KOPT-K1 (cell line): ENCODE data around the gene PDK4.

ENCODE experiments used
- H3K27ac ChIP-seq: fragments of 200-600 bp; sonication (generic); 2 replicates; pipeline ENCODE4 v1.5.1; 2016; ENCODE audit warnings: antibody characterized with exemption, mild to moderate bottlenecking, low read depth, low read length; ENCODE audit not compliant: poor library complexity, severe bottlenecking
- H3K36me3 ChIP-seq: fragments of 200-600 bp; sonication (generic); 2 replicates; pipeline ENCODE4 v1.5.1; 2017; ENCODE audit warnings: antibody characterized with exemption, mild to moderate bottlenecking, low read length, moderate library complexity; ENCODE audit not compliant: insufficient read depth
- H3K9me3 ChIP-seq: fragments of 200-600 bp; sonication (generic); 2 replicates; pipeline ENCODE4 v1.5.1; 2017; ENCODE audit warnings: antibody characterized with exemption, low read length, mild to moderate bottlenecking; ENCODE audit not compliant: insufficient read depth, poor library complexity, severe bottlenecking

PDK4 gene

GRCh38 chr7:95596198-95597063 is at the start of gene PDK4:
PDK4 (minus strand) TSS chr7:95596516; CDS start chr7:95596293, 223 bp downstream.
- H3K36me3 ChIP-seq: no peaks in the 10 kb centered on the region
- no peak within 1 kb of the TSS for H3K27ac ChIP-seq
- H3K9me3 ChIP-seq: no peaks in the 10 kb centered on the region

DNA sequence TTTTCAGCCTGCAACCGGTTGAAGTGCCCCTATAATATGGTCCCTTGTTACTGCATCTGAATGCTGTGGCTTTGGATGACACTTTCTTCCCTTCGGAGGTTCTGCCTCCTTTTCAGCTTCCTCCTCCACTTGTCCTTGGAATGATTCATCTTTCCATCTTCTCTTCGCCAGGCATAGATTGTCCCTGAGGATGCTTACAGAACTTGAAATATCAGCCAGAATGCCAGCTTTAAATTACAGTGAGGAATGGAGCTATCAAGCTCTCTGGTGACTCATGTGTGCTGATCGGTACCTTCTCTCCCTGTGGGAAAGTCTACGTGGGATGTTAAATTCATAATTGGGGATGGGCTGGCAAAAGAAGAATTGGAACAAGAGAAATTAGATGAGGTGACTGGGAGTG is 45.9 kb upstream of the PDK4 start:
- H3K36me3 ChIP-seq: no peaks in the 10 kb centered on the region
- no peaks in the 10 kb centered on the region for H3K9me3 ChIP-seq
- H3K27ac ChIP-seq: no peak overlapping the region

DNA sequence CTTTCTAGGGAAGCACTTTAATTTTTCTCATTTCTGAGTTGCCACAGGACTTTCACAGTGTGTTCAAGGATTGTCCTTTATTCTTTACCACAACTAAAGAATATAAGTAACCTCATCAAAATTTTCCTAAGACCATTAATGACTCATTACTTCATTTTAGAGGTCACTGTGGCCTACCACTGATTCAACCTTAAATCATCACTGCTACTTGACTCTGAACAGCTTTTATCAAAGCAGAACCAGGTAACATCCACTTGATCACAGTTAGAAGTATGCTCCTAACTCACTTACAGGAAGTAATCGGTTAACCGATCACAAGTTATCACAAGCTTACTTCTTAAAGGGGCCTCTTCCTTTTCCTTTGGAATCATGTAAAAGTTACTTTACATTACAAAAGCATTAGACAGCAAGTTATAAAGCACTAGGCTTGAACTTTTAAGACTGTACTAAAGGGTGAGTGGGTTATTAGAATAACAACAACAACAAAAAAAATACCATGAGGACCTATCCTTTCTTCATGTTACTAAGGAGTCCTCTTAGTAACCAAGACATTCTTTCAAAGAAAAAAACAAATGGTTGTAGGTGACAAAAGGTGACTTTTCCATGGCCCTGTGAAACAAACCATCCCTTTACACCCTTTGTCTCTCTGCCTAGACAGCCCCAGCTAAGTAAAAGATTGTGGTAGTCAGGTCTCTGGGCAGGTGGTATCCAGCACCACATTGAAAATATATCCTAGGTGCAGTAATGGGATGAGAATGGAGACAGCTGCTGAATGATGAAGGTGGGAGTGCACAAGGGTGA is 40.0 kb upstream of the PDK4 start:
- no peaks in the 10 kb centered on the region for H3K36me3 ChIP-seq
- no peaks in the 10 kb centered on the region for H3K9me3 ChIP-seq
- H3K27ac ChIP-seq: no peak overlapping the region

DNA sequence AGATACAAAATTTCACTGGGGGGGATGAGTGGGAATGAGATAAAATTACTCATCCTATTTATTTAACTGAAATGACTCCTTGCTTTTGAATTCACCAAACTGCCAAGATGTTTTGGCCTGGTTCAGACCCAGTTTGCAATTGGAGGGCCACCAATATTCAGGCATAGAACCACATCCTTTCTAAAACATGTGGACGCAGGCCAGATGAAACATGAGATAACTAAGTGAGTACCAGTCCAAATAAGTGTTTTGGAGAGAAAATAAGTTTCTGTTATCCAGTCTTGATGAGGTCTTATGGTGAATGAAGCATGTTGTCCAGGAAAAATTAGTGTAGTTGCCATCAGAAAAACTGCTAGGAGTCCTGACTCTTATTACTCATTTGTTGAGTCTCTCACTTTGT is 36.3 kb upstream of the PDK4 start:
- Histone ChIP-seq H3K36me3 (no peaks in the 10 kb centered on the region), H3K9me3 (no peaks in the 10 kb centered on the region), H3K27ac (no peak overlapping the region)

DNA sequence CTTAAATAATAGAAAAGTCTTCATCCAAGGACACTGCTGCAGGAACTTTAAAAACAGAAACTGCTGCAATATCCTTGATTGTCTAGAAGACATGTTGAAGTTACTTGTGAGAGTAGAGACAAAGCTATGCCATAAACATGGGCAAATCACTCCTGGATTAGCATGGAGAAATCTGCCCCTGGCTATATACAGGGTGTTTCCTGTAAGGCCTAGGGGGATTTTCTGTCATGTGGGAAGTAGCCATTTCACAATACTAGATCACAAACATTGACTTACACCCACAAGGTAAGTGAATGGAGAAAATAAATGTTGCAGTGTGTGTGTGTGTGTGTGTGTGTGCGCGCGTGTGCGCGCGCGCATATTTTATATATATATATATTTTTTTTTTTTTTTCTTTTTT is 35.2 kb upstream of the PDK4 start:
- Histone ChIP-seq H3K9me3 (no peaks in the 10 kb centered on the region), H3K27ac (no peak overlapping the region), H3K36me3 (no peaks in the 10 kb centered on the region)

DNA sequence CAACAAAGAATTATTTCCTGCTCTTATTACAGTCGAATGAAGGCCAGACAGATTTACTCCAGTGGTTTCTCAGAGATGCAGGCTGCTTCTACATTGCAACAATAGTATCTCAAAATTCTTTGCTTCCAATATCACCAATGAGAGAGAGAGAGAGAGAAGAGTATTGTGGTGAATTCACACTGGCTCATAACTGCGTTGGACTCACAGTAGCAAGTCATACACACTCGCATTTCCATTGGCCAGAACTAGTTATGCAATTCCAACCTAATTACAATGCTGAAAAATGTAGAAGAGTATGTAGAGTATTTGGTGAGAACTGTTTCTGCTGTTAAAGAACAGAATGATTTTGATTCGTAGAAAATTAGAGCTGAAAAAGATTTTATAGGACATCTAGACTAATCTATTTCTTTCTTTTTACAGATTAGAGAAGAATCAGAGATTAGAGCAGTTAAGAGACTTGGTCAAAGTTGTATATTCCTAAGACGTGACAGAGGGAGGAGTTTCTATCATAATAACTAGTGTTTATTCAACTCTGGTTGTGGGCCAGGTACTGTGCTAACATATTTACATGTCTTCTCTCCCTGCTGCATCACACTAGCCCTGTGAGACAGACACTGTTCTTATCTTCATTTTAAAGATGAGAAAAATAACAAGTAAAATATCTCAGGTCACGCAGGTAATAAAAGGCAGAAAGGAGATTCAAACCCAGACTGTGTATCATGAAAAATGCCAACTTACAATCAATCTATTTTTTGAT is 34.6 kb upstream of the PDK4 start:
- no peaks in the 10 kb centered on the region for H3K36me3 ChIP-seq
- H3K9me3 ChIP-seq: no peaks in the 10 kb centered on the region
- no peak overlapping the region for H3K27ac ChIP-seq

DNA sequence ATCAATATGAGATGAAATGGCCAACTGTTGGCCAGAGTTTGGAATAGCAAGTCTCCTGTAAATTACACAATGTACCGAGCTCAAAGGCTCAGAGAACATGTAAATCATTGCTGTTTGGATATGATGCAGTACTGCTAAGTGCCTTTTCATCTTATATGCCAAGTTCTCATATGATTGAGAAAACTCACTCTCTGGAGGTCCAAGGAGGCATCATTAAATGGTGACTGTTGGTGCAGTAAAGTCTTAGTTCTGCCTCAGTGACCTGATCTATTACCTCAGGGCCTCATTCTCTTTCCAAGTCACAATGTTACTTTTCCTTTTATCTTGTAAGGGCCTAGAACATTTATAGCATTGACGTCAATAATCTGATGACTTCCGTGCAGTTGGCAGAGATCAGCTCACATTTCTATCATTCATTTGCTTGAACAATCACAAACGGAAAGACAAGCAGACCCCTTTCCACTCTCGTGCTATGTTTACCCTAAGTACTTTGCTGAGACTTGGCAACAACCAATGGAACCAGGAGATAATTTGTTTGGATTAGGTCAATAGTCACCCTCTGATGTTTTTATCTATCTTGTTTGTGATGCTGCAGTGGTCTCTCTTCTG is 32.6 kb upstream of the PDK4 start:
- Histone ChIP-seq H3K36me3 (no peaks in the 10 kb centered on the region), H3K27ac (no peak overlapping the region), H3K9me3 (no peaks in the 10 kb centered on the region)

DNA sequence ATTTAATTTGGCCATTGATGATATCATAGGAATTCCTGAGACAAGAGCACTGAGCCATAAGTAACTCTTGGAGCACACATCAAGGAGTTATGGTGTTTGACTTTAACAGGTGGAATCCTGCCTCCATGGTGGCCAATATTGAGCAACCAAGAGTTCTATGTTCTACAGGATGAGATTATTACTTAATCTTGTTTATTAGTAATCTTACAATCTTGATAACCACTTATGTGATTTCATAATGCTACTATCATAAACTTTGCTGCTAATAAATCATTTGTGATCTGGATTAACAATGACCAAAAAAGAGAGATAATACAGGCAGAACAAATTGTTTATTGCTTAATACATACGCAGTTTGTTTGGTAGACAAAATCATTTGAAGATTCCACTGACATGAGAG is 27.5 kb upstream of the PDK4 start:
- no peak overlapping the region for H3K27ac ChIP-seq
- H3K9me3 ChIP-seq: no peaks in the 10 kb centered on the region
- no peaks in the 10 kb centered on the region for H3K36me3 ChIP-seq

GRCh38 chr7:95622859-95623258 is 26.5 kb upstream of the PDK4 start:
- Histone ChIP-seq H3K27ac (no peak overlapping the region), H3K36me3 (no peaks in the 10 kb centered on the region), H3K9me3 (no peaks in the 10 kb centered on the region)

- H3K36me3 ChIP-seq: no peaks in the 10 kb centered on the region
- no peaks in the 10 kb centered on the region for H3K9me3 ChIP-seq
- H3K27ac ChIP-seq: no peak overlapping the region
Measured at GRCh38 chr7:95622001-95622549, 25.8 kb upstream of the PDK4 start.

- Histone ChIP-seq H3K27ac (no peak overlapping the region), H3K36me3 (no peaks in the 10 kb centered on the region), H3K9me3 (no peaks in the 10 kb centered on the region)
Measured at GRCh38 chr7:95621404-95621803, 25.1 kb upstream of the PDK4 start.

GRCh38 chr7:95620631-95621030 is 24.3 kb upstream of the PDK4 start:
- Histone ChIP-seq H3K9me3 (no peaks in the 10 kb centered on the region), H3K27ac (no peak overlapping the region), H3K36me3 (no peaks in the 10 kb centered on the region)

DNA sequence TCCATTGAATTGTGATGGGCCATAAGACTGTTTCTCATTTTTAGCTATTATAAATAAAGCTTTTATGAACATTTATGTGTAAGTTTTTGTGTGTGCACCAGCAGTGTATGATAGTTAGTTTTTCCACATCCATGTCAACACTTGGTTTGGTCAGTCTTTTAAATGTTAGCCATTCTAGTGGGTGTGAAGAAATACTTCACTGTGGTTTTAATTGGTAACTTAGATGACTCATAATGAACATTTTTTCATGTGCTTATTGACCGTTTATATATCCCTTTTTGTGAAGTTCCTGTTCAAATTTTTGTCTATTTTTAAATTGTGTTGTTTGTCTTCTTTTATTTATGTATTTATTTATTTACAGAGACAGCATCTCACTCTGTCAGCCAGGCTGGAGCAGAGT is 23.6 kb upstream of the PDK4 start:
- H3K36me3 ChIP-seq: no peaks in the 10 kb centered on the region
- peaks cover under 1% of the 10 kb centered on the region for H3K9me3 ChIP-seq
- no peak overlapping the region for H3K27ac ChIP-seq

DNA sequence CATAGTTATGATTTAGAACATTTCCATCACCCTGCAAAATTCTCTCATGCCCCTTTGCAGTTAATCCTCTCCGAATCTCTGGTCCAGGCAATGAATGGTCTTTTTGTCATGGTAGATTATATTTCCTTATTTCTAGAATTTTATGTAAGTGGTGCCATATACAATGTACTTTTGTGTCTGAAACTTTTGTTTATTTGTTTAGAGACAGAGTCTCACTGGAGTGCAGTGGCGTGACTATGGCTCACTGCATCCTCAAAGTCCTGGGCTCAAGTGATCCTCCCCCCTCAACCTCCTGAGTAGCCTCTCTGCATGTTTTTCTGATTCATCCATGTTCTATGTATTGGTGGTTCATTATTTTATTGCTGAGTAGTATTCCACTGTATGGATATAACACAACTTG is 23.2 kb upstream of the PDK4 start:
- Histone ChIP-seq H3K27ac (no peak overlapping the region), H3K36me3 (no peaks in the 10 kb centered on the region), H3K9me3 (peaks cover 5% of the 10 kb centered on the region)
